Measurements from ENCODE around the gene RALGDS.

Gene RALGDS

GRCh38 chr9:133146746-133147411 is 25.8 kb upstream of the RALGDS start:
- Mint-ChIP-seq H3K27ac (peak overlapping the region; percentile 98), H3K4me1 (ENCODE audit: low read depth) (peaks cover 38% of the 10 kb centered on the region), H3K4me3 (peak overlapping the region; percentile 93), H3K36me3 (ENCODE audit: low read depth) (peaks cover 9% of the 10 kb centered on the region), H3K27me3 (ENCODE audit: low read depth) (no peaks in the 10 kb centered on the region), H3K9me3 (no peaks in the 10 kb centered on the region)
- no peak for DNase-seq (ENCODE audit: low spot score)

- H3K4me3 Mint-ChIP-seq, result peak overlapping the region; percentile 73
- peak overlapping the region; percentile 91 for H3K27ac Mint-ChIP-seq
- H3K9me3 Mint-ChIP-seq, result no peaks in the 10 kb centered on the region
- peaks cover 9% of the 10 kb centered on the region for H3K36me3 Mint-ChIP-seq (ENCODE audit: low read depth)
- DNase-seq (ENCODE audit: low spot score), result no peak
- peaks cover 47% of the 10 kb centered on the region for H3K4me1 Mint-ChIP-seq (ENCODE audit: low read depth)
- H3K27me3 Mint-ChIP-seq (ENCODE audit: low read depth), result no peaks in the 10 kb centered on the region
Observed at GRCh38 chr9:133144904-133145851, 24.1 kb upstream of the RALGDS start.

GRCh38 chr9:133144142-133144903 is 23.3 kb upstream of the RALGDS start:
- Mint-ChIP-seq H3K27ac (peak overlapping the region; percentile 91), H3K9me3 (no peaks in the 10 kb centered on the region), H3K36me3 (ENCODE audit: low read depth) (peaks cover 9% of the 10 kb centered on the region), H3K4me1 (ENCODE audit: low read depth) (peaks cover 47% of the 10 kb centered on the region), H3K4me3 (peak overlapping the region; percentile 73), H3K27me3 (ENCODE audit: low read depth) (no peaks in the 10 kb centered on the region)
- peak; percentile 94 for DNase-seq (ENCODE audit: low spot score)

- Mint-ChIP-seq H3K36me3 (ENCODE audit: low read depth) (peaks cover 11% of the 10 kb centered on the region), H3K4me1 (ENCODE audit: low read depth) (peaks cover 47% of the 10 kb centered on the region), H3K4me3 (peak overlapping the region; percentile 73), H3K9me3 (no peaks in the 10 kb centered on the region), H3K27ac (peak overlapping the region; percentile 91), H3K27me3 (ENCODE audit: low read depth) (no peaks in the 10 kb centered on the region)
- DNase-seq (ENCODE audit: low spot score), result no peak
Observed at GRCh38 chr9:133143639-133144141, 22.6 kb upstream of the RALGDS start.

- peak overlapping the region; percentile 85 for H3K27ac Mint-ChIP-seq
- H3K27me3 Mint-ChIP-seq (ENCODE audit: low read depth), result no peaks in the 10 kb centered on the region
- H3K9me3 Mint-ChIP-seq, result no peaks in the 10 kb centered on the region
- H3K36me3 Mint-ChIP-seq (ENCODE audit: low read depth), result peaks cover 11% of the 10 kb centered on the region
- H3K4me1 Mint-ChIP-seq (ENCODE audit: low read depth), result peaks cover 46% of the 10 kb centered on the region
- peak overlapping the region; percentile 39 for H3K4me3 Mint-ChIP-seq
- DNase-seq (ENCODE audit: low spot score), result no peak
Observed at GRCh38 chr9:133142684-133143622, 21.9 kb upstream of the RALGDS start.

GRCh38 chr9:133141833-133142595 is 21.0 kb upstream of the RALGDS start:
- peaks cover 44% of the 10 kb centered on the region for H3K4me1 Mint-ChIP-seq (ENCODE audit: low read depth)
- peak overlapping the region; percentile 85 for H3K27ac Mint-ChIP-seq
- H3K36me3 Mint-ChIP-seq (ENCODE audit: low read depth), result peaks cover 8% of the 10 kb centered on the region
- peak overlapping the region; percentile 34 for H3K4me3 Mint-ChIP-seq
- DNase-seq (ENCODE audit: low spot score), result no peak
- H3K9me3 Mint-ChIP-seq, result no peaks in the 10 kb centered on the region
- H3K27me3 Mint-ChIP-seq (ENCODE audit: low read depth), result no peaks in the 10 kb centered on the region

- no peaks in the 10 kb centered on the region for H3K27me3 Mint-ChIP-seq (ENCODE audit: low read depth)
- peak overlapping the region; percentile 85 for H3K27ac Mint-ChIP-seq
- peaks cover 9% of the 10 kb centered on the region for H3K36me3 Mint-ChIP-seq (ENCODE audit: low read depth)
- peaks cover 54% of the 10 kb centered on the region for H3K4me1 Mint-ChIP-seq (ENCODE audit: low read depth)
- no peak for DNase-seq (ENCODE audit: low spot score)
- H3K9me3 Mint-ChIP-seq, result no peaks in the 10 kb centered on the region
- no peak overlapping the region for H3K4me3 Mint-ChIP-seq
Observed at GRCh38 chr9:133140606-133141005, 19.6 kb upstream of the RALGDS start.

- peaks cover 8% of the 10 kb centered on the region for H3K36me3 Mint-ChIP-seq (ENCODE audit: low read depth)
Observed at GRCh38 chr9:133140174-133140505, 19.1 kb upstream of the RALGDS start.

GRCh38 chr9:133139246-133140173 is 18.5 kb upstream of the RALGDS start:
- peaks cover 6% of the 10 kb centered on the region for H3K36me3 Mint-ChIP-seq (ENCODE audit: low read depth)
- H3K27ac Mint-ChIP-seq, result peak overlapping the region; percentile 80
- peaks cover 56% of the 10 kb centered on the region for H3K4me1 Mint-ChIP-seq (ENCODE audit: low read depth)

More at GRCh38 chr9:133140174-133140505, 19.1 kb upstream of the RALGDS start:
- DNase-seq (ENCODE audit: low spot score), result no peak
- peaks cover 56% of the 10 kb centered on the region for H3K4me1 Mint-ChIP-seq (ENCODE audit: low read depth)
- peak overlapping the region; percentile 31 for H3K27ac Mint-ChIP-seq
- H3K4me3 Mint-ChIP-seq, result no peak overlapping the region
- H3K27me3 Mint-ChIP-seq (ENCODE audit: low read depth), result no peaks in the 10 kb centered on the region
- H3K9me3 Mint-ChIP-seq, result no peaks in the 10 kb centered on the region

GRCh38 chr9:133137451-133138231 is 16.6 kb upstream of the RALGDS start:
- H3K4me1 Mint-ChIP-seq (ENCODE audit: low read depth), result peaks cover 55% of the 10 kb centered on the region
- no peaks in the 10 kb centered on the region for H3K27me3 Mint-ChIP-seq (ENCODE audit: low read depth)
- DNase-seq (ENCODE audit: low spot score), result no peak
- peak overlapping the region; percentile 71 for H3K4me3 Mint-ChIP-seq
- peak overlapping the region; percentile 100 for H3K27ac Mint-ChIP-seq
- no peaks in the 10 kb centered on the region for H3K9me3 Mint-ChIP-seq
- H3K36me3 Mint-ChIP-seq (ENCODE audit: low read depth), result peaks cover 9% of the 10 kb centered on the region

More at GRCh38 chr9:133139246-133140173, 18.5 kb upstream of the RALGDS start:
- Mint-ChIP-seq H3K4me3 (no peak overlapping the region), H3K9me3 (no peaks in the 10 kb centered on the region), H3K27me3 (ENCODE audit: low read depth) (no peaks in the 10 kb centered on the region)
- no peak for DNase-seq (ENCODE audit: low spot score)

GRCh38 chr9:133135146-133135745 is 14.2 kb upstream of the RALGDS start:
- peaks cover 55% of the 10 kb centered on the region for H3K4me1 Mint-ChIP-seq (ENCODE audit: low read depth)
- no peaks in the 10 kb centered on the region for H3K27me3 Mint-ChIP-seq (ENCODE audit: low read depth)
- H3K36me3 Mint-ChIP-seq (ENCODE audit: low read depth), result peaks cover 18% of the 10 kb centered on the region
- peak overlapping the region; percentile 80 for H3K4me3 Mint-ChIP-seq
- H3K9me3 Mint-ChIP-seq, result no peaks in the 10 kb centered on the region
- H3K27ac Mint-ChIP-seq, result peak overlapping the region; percentile 100
- DNase-seq (ENCODE audit: low spot score), result peak; percentile 72
